ENCODE results near the gene EFHC1. TPM values are rescaled to one million over a fixed set of nuclear protein-coding genes. Genes with fewer than 3 reads are reported as not detected.

The EFHC1 gene
- polyA plus RNA-seq, 3 donors: 6.3 to 8.1 (median 6.6) TPM

DNA sequence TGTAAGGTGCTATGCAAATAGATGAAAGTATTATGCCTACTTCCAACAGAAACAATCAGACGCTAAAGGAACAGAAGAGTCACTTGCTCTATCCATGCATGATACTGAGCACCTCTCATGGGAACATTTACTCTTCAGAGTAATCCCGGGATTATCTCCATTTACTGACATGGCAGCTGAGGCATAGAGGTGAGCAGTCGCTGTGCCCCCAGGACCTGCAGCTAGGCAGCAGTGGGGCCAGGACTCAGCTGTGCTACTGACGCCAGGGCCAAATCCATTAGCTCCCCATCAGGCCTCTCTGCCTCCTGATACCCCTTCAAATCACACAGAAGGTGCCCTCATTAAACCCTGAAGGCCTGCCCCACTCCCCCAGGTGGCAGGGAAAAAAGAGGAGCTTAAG is 104.8 kb downstream of the EFHC1 start:
- no peak overlapping the region for H3K27ac ChIP-seq (ENCODE audit: low read depth, low read length)
- 93 to 98% (median 95%) methylated on average over 4 of the region's 4 CpGs for WGBS, 3 donors

GRCh38 chr6:52526634-52527033 is 106.5 kb downstream of the EFHC1 start:
- H3K27ac ChIP-seq (ENCODE audit: low read depth, low read length): no peak overlapping the region
- 82 to 99% (median 94%) methylated on average over 4 of the region's 4 CpGs for WGBS, 3 donors

GRCh38 chr6:52527436-52527835 is 107.3 kb downstream of the EFHC1 start:
- WGBS, 3 donors: 88 to 94% (median 92%) methylated on average over 7 of the region's 7 CpGs
- no peak overlapping the region for H3K27ac ChIP-seq (ENCODE audit: low read depth, low read length)

- no peak overlapping the region for H3K27ac ChIP-seq (ENCODE audit: low read depth, low read length)
- 95 to 98% (median 96%) methylated on average over 8 of the region's 8 CpGs for WGBS, 3 donors
Observed at GRCh38 chr6:52529311-52529710, 109.2 kb downstream of the EFHC1 start.

GRCh38 chr6:52530351-52530750 is 110.2 kb downstream of the EFHC1 start:
- no peak overlapping the region for H3K27ac ChIP-seq (ENCODE audit: low read depth, low read length)
- 94 to 97% (median 95%) methylated on average over 10 of the region's 10 CpGs for WGBS, 3 donors

GRCh38 chr6:52531396-52531795 is 111.3 kb downstream of the EFHC1 start:
- WGBS, 3 donors: 94 to 98% (median 97%) methylated on average over 4 of the region's 4 CpGs
- no peak overlapping the region for H3K27ac ChIP-seq (ENCODE audit: low read depth, low read length)

DNA sequence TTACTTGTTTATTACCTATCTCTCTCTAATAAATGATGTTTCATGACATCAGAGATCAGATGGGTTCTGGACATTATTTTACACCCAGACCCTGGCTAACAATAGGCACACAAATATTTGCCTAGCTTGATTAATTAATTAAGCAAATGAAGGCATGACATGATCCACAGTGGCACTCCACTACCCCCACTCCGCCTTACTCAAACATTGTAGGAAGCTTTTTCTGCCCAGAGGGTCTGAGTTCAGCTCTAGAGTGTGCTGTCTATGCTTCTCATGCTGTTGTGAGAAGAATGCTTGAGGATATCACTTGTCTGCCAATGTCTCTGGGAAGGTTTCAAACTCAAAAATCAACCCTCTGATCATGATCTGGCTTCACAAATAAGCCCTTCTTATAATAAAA is 111.7 kb downstream of the EFHC1 start:
- no peak overlapping the region for H3K27ac ChIP-seq (ENCODE audit: low read depth, low read length)
- WGBS, 3 donors: 95 to 98% (median 97%) methylated on average over 1 of the region's 1 CpG

DNA sequence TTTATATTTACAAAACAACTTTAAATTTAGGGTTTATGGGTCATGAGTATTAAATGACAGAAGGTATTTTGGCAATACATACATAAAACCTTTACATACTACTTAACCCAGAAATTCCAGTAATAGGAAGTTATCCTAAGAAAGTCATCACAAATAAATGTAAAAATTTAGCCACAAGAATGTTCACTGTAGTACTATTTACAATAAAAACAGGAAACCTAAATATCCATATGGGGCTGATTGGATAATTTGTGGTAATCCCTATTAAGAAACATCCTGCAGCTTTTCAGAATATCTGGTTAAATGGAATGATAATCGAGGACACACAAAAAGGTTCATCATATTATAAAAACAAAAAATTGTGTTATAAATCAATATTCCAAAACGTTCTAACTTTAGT is 112.3 kb downstream of the EFHC1 start:
- 82 to 86% (median 85%) methylated on average over 2 of the region's 2 CpGs for WGBS, 3 donors
- H3K27ac ChIP-seq (ENCODE audit: low read depth, low read length): no peak overlapping the region

DNA sequence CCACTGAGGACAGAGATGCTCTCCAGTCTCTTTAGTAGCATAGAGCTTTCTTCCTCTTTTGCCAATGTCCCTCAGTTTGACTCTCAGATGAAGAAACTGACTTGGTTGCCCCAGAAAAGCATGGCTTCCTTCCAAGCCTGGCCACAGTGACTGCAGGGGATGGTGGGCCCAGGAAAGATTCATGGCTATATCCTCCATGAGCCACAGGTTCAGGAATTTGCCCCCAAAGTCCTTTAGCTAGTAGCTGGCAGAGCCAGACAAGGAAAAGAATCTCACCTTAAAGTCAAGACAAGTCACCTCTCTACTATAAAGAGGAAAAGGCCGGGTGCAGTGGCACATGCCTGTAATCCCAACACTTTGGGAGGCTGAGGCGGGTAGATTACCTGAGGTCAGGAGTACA is 113.3 kb downstream of the EFHC1 start:
- WGBS, 3 donors: 95 to 97% (median 96%) methylated on average over 2 of the region's 2 CpGs
- H3K27ac ChIP-seq (ENCODE audit: low read depth, low read length): no peak overlapping the region

DNA sequence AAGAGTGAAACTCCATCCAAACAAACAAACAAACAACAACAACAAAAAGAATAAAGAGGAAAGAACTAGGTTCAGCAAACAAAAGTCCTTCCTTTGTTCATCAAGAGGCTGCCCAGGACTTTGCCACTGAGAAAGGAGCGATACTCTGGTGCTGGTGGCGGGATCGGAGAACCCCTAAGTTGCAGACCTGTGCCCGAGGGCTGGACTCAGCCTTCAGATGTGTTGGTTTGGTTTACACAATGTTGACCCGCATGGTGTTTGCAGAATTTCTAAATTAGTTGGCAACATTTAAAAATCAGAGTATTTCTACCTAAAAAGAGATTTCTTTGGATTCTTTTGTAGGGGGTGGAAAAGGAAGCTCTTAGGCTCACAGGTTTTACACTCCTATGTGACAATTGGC is 114.2 kb downstream of the EFHC1 start:
- H3K27ac ChIP-seq (ENCODE audit: low read depth, low read length): no peak overlapping the region
- 96% methylated on average over 5 of the region's 5 CpGs for WGBS, 3 donors

- 75 to 84% (median 76%) methylated on average over 3 of the region's 3 CpGs for WGBS, 3 donors
Observed at GRCh38 chr6:52534966-52535390, 114.8 kb downstream of the EFHC1 start.

GRCh38 chr6:52535711-52536423 is 115.7 kb downstream of the EFHC1 start:
- 70 to 83% (median 82%) methylated on average over 5 of the region's 5 CpGs for WGBS, 3 donors
- no peak overlapping the region for H3K27ac ChIP-seq (ENCODE audit: low read depth, low read length)

More at GRCh38 chr6:52534966-52535390, 114.8 kb downstream of the EFHC1 start:
- H3K27ac ChIP-seq (ENCODE audit: low read depth, low read length): no peak overlapping the region

DNA sequence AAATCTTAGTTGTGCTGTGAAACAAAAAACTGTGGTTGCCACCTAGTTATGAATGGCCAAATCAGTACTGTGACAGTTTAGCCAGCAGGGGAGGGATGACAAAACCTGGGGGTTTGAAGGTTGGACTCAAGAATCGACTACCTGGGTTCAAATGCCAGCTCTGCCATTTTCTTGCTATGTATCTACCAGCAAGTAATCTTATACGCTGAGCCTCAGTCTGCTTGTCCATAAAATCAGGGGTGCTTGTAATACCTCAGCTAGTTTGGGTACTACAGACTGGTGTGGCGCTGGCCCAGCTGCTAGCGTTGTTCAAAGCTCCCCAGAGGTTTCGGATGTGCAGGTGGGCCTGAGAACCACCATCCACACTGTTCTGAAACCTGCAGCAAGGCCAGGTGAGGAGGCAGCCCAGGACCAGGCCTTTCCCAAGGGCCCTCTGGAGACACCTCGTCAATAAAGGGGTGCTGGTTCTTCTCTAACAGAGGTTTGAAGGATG is 116.3 kb downstream of the EFHC1 start:
- 91 to 94% (median 93%) methylated on average over 6 of the region's 6 CpGs for WGBS, 3 donors
- H3K27ac ChIP-seq (ENCODE audit: low read depth, low read length): no peak overlapping the region

DNA sequence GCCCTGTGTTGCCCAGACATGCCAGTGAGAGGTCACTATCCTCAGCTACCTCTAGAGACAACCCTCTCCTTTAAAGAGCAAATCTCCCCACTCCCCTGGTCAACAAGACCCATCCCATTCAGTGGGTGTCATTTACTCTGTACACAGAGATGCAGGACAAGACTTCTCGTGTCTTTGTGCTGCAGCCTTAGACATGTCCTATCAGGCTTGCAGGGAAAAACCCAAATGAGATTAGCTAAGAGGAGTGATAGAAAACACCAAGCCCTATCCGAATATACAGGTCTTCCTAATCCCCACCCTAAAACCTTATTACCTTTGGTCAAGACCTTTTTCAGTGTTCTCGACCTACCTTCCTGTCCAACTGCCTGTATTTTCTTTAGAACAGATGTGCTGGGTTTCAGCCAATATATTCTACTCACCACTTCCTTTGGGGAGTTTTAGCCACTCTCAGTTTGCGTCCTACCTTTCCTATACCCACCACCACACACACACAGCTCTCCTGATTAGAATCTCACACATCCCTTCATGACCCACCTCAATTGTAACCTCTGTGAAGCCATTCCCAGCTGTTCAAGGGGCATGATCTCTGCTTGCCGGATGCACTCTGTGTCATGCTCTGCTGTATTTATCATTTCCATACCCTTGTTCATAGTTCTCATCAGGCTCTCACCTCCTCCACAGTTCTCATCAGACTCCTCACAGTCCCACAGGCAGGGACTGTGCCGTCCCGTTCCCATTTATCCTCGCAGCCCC is 117.0 kb downstream of the EFHC1 start:
- WGBS, 3 donors: 58 to 84% (median 59%) methylated on average over 8 of the region's 8 CpGs
- no peak overlapping the region for H3K27ac ChIP-seq (ENCODE audit: low read depth, low read length)

DNA sequence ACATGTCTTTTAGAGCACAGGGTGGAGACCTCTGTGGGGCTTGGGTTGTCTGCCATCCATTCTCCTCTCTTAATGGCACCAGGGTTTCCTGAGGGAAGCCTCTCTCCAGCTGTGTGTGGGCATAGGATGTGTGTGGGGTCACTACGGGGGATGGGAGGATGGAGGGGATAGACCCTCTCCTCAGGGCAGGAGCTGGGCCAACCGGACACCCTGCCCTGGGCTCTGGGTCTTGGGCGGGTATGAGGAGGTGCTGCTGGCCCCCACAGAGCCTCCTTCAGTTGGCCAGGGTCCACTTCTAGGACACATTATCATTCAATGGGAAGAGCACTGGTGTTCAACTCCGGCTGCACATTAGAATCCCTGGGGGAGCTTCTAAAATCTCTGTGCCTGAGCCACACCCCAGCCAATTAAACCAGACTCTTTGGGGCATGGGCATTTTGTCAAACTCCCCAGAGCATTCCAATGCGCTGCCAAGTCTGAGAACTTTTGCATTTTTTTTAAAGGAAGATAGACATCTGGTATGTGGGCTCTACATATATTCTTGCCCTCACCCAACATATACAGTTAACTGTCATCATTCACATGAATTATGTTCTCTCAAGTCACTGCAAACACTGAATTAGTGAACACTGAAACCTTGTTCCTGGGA is 118.2 kb downstream of the EFHC1 start:
- no peak overlapping the region for H3K27ac ChIP-seq (ENCODE audit: low read depth, low read length)
- WGBS, 3 donors: 84 to 89% (median 86%) methylated on average over 5 of the region's 5 CpGs

- WGBS, 3 donors: 91 to 97% (median 94%) methylated on average over 5 of the region's 5 CpGs
- H3K27ac ChIP-seq (ENCODE audit: low read depth, low read length): no peak overlapping the region
Observed at GRCh38 chr6:52538901-52539354, 118.8 kb downstream of the EFHC1 start.

DNA sequence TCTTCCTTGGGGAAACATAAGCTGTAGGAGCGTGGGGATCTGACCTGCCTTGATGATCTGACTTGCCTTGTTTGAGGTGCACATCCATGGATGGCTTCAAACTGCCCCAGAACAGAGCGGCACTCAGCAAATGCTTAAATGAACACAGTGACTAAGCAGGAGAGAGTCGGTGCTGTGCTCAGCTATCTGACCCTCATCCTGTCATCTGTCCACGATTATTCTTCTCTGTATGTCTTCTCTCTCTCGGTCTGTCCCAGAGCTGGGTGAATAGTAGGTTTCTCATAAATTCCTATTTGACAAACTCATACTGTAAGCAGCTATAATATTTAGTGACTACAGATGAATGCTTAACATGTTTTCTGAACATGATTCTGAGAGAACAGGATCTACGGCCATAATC is 119.5 kb downstream of the EFHC1 start:
- no peak overlapping the region for H3K27ac ChIP-seq (ENCODE audit: low read depth, low read length)
- 77 to 90% (median 86%) methylated on average over 6 of the region's 6 CpGs for whole genome bisulfite sequencing, 3 donors

GRCh38 chr6:52540286-52540902 is 120.3 kb downstream of the EFHC1 start:
- no peak overlapping the region for H3K27ac ChIP-seq (ENCODE audit: low read depth, low read length)
- 72 to 92% (median 78%) methylated on average over 3 of the region's 3 CpGs for WGBS, 3 donors

DNA sequence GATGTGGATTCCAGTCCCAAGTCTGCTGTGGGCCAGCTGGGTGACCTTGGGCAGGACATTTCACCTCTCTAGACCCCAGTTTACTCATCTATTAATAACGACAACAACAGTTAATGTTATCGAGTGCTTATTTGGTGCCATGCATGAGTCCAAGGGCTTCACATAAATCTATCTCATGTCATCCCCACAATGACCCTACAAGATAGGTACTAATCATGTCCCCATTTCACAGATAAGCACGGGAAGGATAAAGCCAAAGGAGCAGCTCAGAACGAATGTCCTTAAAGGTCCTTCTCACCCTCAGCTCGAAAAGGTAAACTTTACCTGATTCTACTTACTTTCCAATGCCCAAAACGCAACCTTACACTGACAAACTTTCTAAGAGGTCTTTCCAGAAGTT is 121.0 kb downstream of the EFHC1 start:
- 66 to 88% (median 85%) methylated on average over 6 of the region's 6 CpGs for WGBS, 3 donors
- H3K27ac ChIP-seq (ENCODE audit: low read depth, low read length): no peak overlapping the region

All from adipose tissue (tissue), 3 donors.